Measurements from ENCODE around the gene DUOX2.
"Not testable (repeated sequence)": the region's sequence is repeated elsewhere in the genome, so short reads cannot be mapped to it uniquely, and the experiment has no call there.

Gene DUOX2

GRCh38 chr15:45062301-45062700 lies 51.7 kb downstream of the DUOX2 start:
- not testable (repeated sequence) for DNase-seq

DNA sequence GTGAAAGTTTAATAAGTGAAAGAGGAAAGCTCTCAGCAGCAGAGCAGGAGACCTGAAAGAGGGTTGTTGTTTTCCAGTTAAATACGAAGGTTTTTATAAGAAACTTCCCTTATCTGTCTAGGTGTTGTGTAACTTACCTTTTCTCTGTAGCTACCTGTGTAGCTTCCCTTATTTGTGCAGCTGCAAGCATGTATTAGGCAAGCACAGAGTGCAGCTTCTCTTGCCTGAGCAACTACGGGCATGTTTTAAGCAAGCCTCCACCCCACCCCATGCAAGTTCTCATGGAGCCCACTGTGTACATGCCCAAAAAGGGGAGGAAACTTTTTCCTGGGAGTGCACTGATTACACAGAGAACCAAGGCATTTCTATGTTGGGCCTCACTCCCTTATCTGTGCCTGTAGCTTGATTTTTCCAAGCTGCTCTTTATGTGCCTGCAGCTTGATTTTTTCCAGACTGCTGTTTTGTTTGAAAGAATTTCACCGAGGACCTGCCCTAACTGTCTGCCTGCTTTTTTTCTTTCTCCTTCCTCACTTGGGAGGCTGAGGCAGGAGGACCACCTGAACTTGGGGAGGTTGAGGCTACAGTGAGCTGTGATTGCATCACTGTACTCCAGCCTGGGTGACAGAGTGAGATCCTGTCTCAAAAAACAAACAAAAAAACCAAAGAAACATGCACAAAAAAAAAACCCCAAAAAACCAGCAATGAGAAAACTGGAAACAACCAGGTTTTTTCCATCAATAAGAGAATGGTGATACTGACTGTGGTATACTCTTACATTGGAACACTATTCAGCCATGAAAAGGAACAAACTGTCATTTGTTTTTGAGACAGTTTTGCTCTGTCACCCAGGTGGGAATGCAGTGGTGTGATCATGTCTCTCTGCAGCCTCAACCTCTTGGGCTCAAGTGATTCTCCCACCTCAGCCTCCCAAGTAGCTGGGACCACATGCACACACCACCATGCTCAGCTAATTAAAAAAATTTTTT lies 55.0 kb downstream of the DUOX2 start:
- DNase-seq = not testable (repeated sequence)

- DNase-seq = not testable (repeated sequence)
These were observed 61.3 kb downstream of the DUOX2 start for GRCh38 chr15:45052676-45053075.

DNA sequence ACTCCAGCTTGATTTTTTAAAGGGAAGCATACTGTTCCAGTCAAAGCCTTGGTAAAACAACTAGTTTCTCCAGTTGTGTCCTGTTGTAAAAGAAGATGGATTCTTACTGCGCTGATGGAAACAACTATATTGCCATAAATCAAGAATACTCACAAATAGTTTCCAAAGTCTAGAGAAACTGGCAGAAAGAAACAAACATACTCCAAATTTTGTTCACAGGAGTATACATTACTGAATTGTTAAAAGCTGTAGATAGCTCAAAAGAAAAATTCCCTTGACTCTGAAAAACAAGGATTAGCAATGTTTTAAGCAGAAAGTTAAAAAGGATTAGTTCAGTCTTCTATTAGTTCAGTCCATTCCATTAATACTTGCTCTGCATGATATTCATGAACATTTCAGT lies 63.4 kb downstream of the DUOX2 start:
- DNase-seq = no peak

- DNase-seq = no peak
These were observed 65.0 kb downstream of the DUOX2 start for GRCh38 chr15:45048794-45049631.

DNA sequence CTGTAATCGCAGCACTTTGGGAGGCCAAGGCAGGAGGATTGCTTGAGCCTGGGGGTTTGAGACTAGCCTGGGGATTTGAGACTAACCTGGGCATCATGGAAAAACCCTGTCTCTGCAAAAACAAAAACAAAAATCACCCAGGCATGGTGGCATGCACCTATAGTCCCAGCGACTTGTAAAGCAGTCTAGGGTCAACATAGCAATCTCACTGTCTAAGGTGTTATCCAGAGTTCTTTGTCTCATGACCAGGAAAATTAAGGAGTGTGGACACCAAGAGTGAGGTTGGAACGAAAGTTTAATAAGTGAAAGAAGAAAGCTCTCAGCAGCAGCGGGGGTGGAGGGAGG lies 65.6 kb downstream of the DUOX2 start:
- not testable (repeated sequence) for DNase-seq

GRCh38 chr15:45044270-45044669 lies 69.7 kb downstream of the DUOX2 start:
- not testable (repeated sequence) for DNase-seq

DNA sequence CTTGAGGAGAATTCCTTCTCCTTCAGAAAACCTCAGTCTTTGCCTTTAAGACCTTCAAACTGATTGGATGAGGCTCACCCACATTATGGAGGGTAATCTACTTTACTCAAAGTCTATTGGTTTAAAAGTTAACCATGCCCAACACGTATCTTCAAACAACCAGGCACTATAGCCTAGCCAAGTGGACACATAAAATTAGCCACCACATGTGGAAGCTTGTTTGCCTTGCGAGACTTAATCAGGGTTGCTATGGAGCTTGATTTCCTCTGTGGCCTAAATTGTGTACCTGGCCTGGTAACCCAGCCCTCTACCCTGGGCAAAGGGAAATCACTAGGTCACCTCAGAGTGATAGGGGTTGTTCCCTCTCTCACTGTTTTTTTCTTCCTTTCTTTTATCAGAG lies 71.1 kb downstream of the DUOX2 start:
- DNase-seq = not testable (repeated sequence)

All from cortex of kidney (tissue), 1 donor.